Lung (tissue), 12 donors: ENCODE measurements around the gene MAP3K20. TPM values are rescaled to one million over a fixed set of nuclear protein-coding genes. Genes with fewer than 3 reads are reported as not detected.

Experiments
- ATAC-seq: fragments of 200-7000 bp; cut with Tn5 transposase; one replicate; pipeline ENCODE4 v1.9.1; 2020; ENCODE audit warnings: moderate number of reproducible peaks; ENCODE audit not compliant: insufficient read depth, low FRiP score
- DNase-seq, 3 donors: peaks; one replicate each; pipeline ENCODE4 v3.0.0-alpha.2; 2013 to 2017
- H3K27ac ChIP-seq, 2 donors: one replicate each; pipeline ENCODE4 v1.5.1; 2013; ENCODE audit warnings: mild to moderate bottlenecking in 2 of 2, moderate library complexity in 2 of 2, control low read depth in 1 of 2, inconsistent platforms in 1 of 2, low read depth in 1 of 2, low read length in 1 of 2
- H3K27me3 ChIP-seq, 3 donors: one replicate each; pipeline ENCODE4 v1.5.1; 2013; ENCODE audit warnings: low read length in 2 of 3; ENCODE audit not compliant: control insufficient read depth in 3 of 3, insufficient read depth in 3 of 3
- H3K36me3 ChIP-seq, 4 donors: one replicate each; pipeline ENCODE4 v1.5.1; 2013; ENCODE audit warnings: low read length in 4 of 4, mild to moderate bottlenecking in 1 of 4, moderate library complexity in 1 of 4; ENCODE audit not compliant: control insufficient read depth in 4 of 4, insufficient read depth in 4 of 4
- H3K4me1 ChIP-seq, 5 donors: one replicate each; pipeline ENCODE4 v1.5.1; 2013; ENCODE audit warnings: low read length in 5 of 5, mild to moderate bottlenecking in 2 of 5, moderate library complexity in 1 of 5; ENCODE audit not compliant: control insufficient read depth in 5 of 5, insufficient read depth in 5 of 5
- H3K4me3 ChIP-seq: one replicate; pipeline ENCODE4 v1.5.1; 2013; ENCODE audit warnings: mild to moderate bottlenecking, control low read depth, moderate library complexity
- H3K9ac ChIP-seq, 2 donors: one replicate each; pipeline ENCODE4 v1.5.1; 2013; ENCODE audit warnings: low read length in 2 of 2, control low read depth in 1 of 2; ENCODE audit not compliant: insufficient read depth in 1 of 2
- H3K9me3 ChIP-seq, 4 donors: one replicate each; pipeline ENCODE4 v1.5.1; 2013; ENCODE audit warnings: low read length in 3 of 4, mild to moderate bottlenecking in 1 of 4, moderate library complexity in 1 of 4; ENCODE audit not compliant: control insufficient read depth in 4 of 4, insufficient read depth in 3 of 4
- CTCF ChIP-seq: IDR thresholded peaks from 2 replicates; pipeline ENCODE4 v1.5.1; 2012; ENCODE audit warnings: mild to moderate bottlenecking; ENCODE audit errors: control extremely low read depth, extremely low read depth
- WGBS, 2 donors: extraction: QIAGEN DNeasy Blood & Tissue Kit; methylation state at CpG; one replicate each; pipeline ENCODE4 v1.1.7; 2013; 5-methylcytosine and 5-hydroxymethylcytosine counted together
- polyA plus RNA-seq, 2 donors: library from polyadenylated mRNA; stranded (reverse); fragments of 200-250 nt; gene quantifications; one replicate each; pipeline ENCODE4 v1.2.1, GENCODE V29; 2013
- total RNA-seq, 2 donors: library from RNA; depleted of rRNA in 1 of 2; stranded (reverse); fragments of >200 nt in 1 of 2; gene quantifications; one replicate each; pipeline ENCODE4 v1.2.1, GENCODE V29; 2014 to 2021
- donor health status: control.
- donor health status: control.
- donor health status: Bipolar disorder and iron deficiency.
- donor health status: healthy.
- donor health status: DM: yes; HTN: yes; CAD: no.

MAP3K20 gene
- total and polyA plus RNA-seq, 4 donors: 13.4 to 71.6 (median 31.6) TPM

GRCh38 chr2:173032032-173032431 lies 43.6 kb upstream of the MAP3K20 start:
- DNase-seq (no peak), ATAC-seq (no peak)
- H3K4me1 ChIP-seq: peaks cover 0 to 21% (median 6%) of the 10 kb centered on the region in 5 donors
- no peak overlapping the region for H3K4me3 ChIP-seq
- H3K36me3 ChIP-seq: peaks cover 0 to 2% (median 0%) of the 10 kb centered on the region in 4 donors
- no peak for TF ChIP-seq CTCF
- no peak overlapping the region for H3K27ac ChIP-seq
- WGBS, 2 donors: 93% methylated on average over 4 of the region's 4 CpGs
- no peaks in the 10 kb centered on the region for H3K9me3 ChIP-seq
- no peaks in the 10 kb centered on the region for H3K27me3 ChIP-seq
- H3K9ac ChIP-seq: no peak overlapping the region

DNA sequence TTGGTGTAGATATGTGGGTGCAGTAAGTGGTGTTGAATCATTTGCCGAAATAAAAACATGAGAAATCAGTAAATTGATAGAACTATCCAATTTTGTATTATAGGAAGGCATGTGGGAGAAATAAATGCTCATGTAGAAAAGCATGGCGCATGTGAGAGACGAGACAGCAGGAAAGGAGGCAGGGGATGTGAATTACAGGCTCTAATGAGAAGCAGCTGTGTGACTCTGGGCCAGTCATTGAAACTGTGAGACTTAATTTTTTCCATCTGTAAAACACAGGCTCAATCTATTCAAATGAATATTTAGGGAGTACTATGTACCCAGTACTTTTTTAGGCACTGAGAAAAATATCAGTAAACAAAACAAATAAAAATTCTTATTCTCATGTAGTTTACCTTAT lies 42.6 kb upstream of the MAP3K20 start:
- 94 to 99% methylated on average over 3 of the region's 3 CpGs for WGBS, 2 donors

DNA sequence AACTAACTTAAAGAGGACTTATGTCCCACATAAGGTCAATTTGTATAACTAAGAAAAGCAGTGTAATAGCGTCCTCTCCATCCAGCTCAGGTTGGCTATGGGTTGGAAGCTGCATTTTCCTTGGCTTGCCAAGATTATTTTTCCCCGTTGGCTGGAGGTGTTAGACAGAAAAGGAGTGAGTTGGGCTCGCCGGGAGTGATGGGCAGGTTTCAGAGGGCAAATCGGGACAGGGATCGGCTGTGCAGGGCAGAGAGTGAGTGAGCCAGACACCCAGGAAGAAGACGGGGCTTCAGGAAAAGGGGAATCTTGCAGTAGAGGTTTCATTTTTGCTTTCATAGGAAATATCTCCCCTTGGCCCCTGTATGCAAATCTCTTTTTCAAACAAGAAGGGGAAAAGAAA lies 41.5 kb upstream of the MAP3K20 start:
- peak overlapping the region in 1 of 2 donors; percentile 17 for H3K27ac ChIP-seq
- H3K27me3 ChIP-seq: no peaks in the 10 kb centered on the region
- H3K36me3 ChIP-seq: peaks cover 0 to 2% (median 0%) of the 10 kb centered on the region in 4 donors
- H3K9me3 ChIP-seq: no peaks in the 10 kb centered on the region
- no peak overlapping the region for H3K4me3 ChIP-seq
- WGBS, 2 donors: 77 to 80% methylated on average over 7 of the region's 7 CpGs
- no peak for DNase-seq
- ATAC-seq: no peak
- no peak for TF ChIP-seq CTCF
- peaks cover 0 to 16% (median 9%) of the 10 kb centered on the region in 5 donors for H3K4me1 ChIP-seq
- no peak overlapping the region for H3K9ac ChIP-seq

More for the DNA sequence above, 42.6 kb upstream of the MAP3K20 start:
- Histone ChIP-seq H3K9me3 (no peaks in the 10 kb centered on the region), H3K9ac (no peak overlapping the region), H3K4me1 (peaks cover 0 to 24% (median 14%) of the 10 kb centered on the region in 5 donors), H3K36me3 (peaks cover 0 to 2% (median 0%) of the 10 kb centered on the region in 4 donors), H3K27me3 (no peaks in the 10 kb centered on the region), H3K4me3 (no peak overlapping the region), H3K27ac (no peak overlapping the region)
- DNase-seq (no peak), ATAC-seq (no peak)
- TF ChIP-seq CTCF: no peak
